ENCODE data around the gene FRMD3. TPM values are rescaled to one million over a fixed set of nuclear protein-coding genes. Genes with fewer than 3 reads are reported as not detected.

Gene FRMD3
- total RNA-seq, 1 experiment from 2014 or later: 1.9 TPM

DNA sequence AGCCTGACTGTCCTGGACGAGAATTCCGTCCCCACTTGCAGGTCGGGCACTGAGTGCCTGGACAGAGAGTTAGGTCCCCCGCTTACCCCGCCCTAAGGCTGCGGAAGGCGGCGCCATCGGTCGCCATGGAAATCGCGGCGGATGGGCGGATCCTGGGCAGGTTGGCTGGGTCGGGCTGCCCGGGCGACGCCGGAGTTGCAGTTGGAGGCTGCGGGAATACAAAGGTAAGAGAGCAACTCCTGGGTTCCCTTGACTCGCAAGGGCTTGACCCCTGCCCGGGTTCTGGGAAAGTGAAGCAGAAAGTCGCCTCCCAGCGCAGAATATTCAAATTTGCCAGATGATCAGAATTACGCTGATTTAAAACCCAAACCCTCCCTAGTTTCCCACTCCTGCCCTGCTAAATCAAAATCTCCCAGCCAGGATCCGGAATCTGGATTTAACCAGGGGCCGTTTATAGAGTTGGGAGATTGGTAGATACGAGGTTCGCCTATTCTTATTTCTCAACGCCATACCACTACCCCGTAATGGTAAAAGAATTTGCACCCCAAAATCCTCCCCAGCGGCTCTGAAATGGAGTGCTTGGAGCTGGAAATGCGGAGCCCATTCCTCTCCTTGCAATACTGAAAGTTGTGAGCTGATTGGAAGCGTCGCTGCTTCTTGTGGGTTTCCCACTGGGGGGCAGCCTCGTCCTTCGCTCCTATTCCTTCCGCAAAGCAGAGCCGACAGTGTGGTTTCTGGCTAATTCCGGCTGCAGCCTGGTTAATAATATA, 318.9 kb downstream of the FRMD3 start:
- Histone ChIP-seq H3K79me2 (ENCODE audit: low read depth) (no peaks in the 10 kb centered on the region), H3K4me2 (peak overlapping the region; percentile 80), H3K9me3 (ENCODE audit: insufficient read depth, low read depth) (no peaks in the 10 kb centered on the region; the same call in 1 of the 2 replicates), H3K4me1 (replicated peaks; ENCODE audit: insufficient read depth) (peaks cover 25% of the 10 kb centered on the region), H3K27me3 (ENCODE audit: insufficient read depth, low read depth) (no peaks in the 10 kb centered on the region), H3K4me3 (peak overlapping the region; percentile 61), H3K36me3 (ENCODE audit: low read depth) (no peaks in the 10 kb centered on the region), H3K27ac (no peak overlapping the region), H4K20me1 (ENCODE audit: insufficient read depth) (no peaks in the 10 kb centered on the region), H3F3A (ENCODE audit: insufficient read depth, low read depth) (peaks cover 13% of the 10 kb centered on the region), H2AFZ (peak overlapping the region; percentile 84), H3K9me2 (ENCODE audit: insufficient read depth) (no peaks in the 10 kb centered on the region)
- no peak for TF ChIP-seq EZH2 (IDR thresholded peaks at IDR 0.05; ENCODE audit: low read depth)
- TF ChIP-seq CTCF (conservative IDR thresholded peaks at IDR 0.05): no peak
- TSS peak; percentile 59 for BruUV-seq (replicated peaks)
- CTCF ChIA-PET: interaction anchor here (0.8 kb wide), 1 partner anchor 325 kb away, joined by 4 read pairs; no protein-coding TSS in a partner anchor
- intact Hi-C loops (cut with micrococcal nuclease; ENCODE audit: unreplicated experiment): no loop called here
- peak in 1 of 2 experiments; percentile 61 for DNase-seq
- POLR2A ChIA-PET (ENCODE audit: unreplicated experiment): interaction anchor here (0.5 to 0.6 kb wide), 2 partner anchors 332 to 1377 kb away, joined by 4 to 8 read pairs; no protein-coding TSS in a partner anchor

DNA sequence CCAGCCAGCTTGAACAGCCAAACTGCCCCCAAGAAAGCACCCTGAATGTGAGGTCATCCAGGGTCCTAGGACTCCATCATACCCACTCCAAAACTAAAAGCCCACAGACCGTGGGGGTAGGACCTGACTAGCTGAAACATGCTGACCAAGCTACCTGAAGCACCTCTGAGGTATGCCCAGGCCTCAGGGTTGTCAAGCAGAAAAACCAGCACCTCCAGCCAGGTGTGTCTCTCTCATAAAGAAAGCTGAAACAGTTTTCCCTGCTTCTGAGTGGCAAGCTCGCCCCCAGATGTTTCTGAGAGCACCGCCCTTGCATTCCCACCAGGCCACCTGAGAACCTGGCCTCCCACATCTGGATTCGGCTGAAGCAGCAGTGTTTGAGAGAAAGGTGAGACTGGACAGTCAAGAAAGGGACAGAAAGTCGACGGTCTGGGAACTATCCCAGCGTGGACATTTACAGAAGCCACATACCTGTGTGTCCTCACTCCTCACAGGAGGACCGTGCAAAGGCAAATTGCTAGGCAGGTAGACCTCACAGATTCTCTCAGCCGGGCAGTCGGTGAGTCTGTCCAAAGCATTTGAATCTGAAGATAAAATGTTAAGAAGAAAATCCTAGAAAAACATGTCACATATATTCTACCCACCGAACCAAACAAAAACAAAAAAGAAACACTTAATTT, 319.6 kb downstream of the FRMD3 start:
- Histone ChIP-seq H3K4me2 (peak overlapping the region; percentile 80), H3K9me3 (ENCODE audit: insufficient read depth, low read depth) (no peaks in the 10 kb centered on the region; the same call in 1 of the 2 replicates), H3K36me3 (ENCODE audit: low read depth) (no peaks in the 10 kb centered on the region), H3F3A (ENCODE audit: insufficient read depth, low read depth) (peaks cover 13% of the 10 kb centered on the region), H3K9me2 (ENCODE audit: insufficient read depth) (no peaks in the 10 kb centered on the region), H3K79me2 (ENCODE audit: low read depth) (no peaks in the 10 kb centered on the region), H3K27ac (no peak overlapping the region), H3K27me3 (ENCODE audit: insufficient read depth, low read depth) (no peaks in the 10 kb centered on the region), H3K4me1 (replicated peaks; ENCODE audit: insufficient read depth) (peaks cover 25% of the 10 kb centered on the region), H3K4me3 (peak overlapping the region; percentile 61; the same call in 1 of the 2 replicates), H2AFZ (no peak overlapping the region), H4K20me1 (ENCODE audit: insufficient read depth) (no peaks in the 10 kb centered on the region)
- BruUV-seq (replicated peaks): no TSS peak
- DNase-seq: peak in 1 of 2 experiments; percentile 17
- TF ChIP-seq CTCF (conservative IDR thresholded peaks at IDR 0.05): no peak
- TF ChIP-seq EZH2 (IDR thresholded peaks at IDR 0.05; ENCODE audit: low read depth): no peak
- POLR2A ChIA-PET (ENCODE audit: unreplicated experiment): no interaction called here
- CTCF ChIA-PET: no interaction called here
- intact Hi-C loops (cut with micrococcal nuclease; ENCODE audit: unreplicated experiment): no loop called here

GRCh38 chr9:83209188-83209731, 328.9 kb downstream of the FRMD3 start:
- intact Hi-C loops (cut with micrococcal nuclease; ENCODE audit: unreplicated experiment): no loop called here
- Histone ChIP-seq H3K27ac (no peak overlapping the region), H2AFZ (no peak overlapping the region), H3K9me2 (ENCODE audit: insufficient read depth) (no peaks in the 10 kb centered on the region), H3K4me2 (no peak overlapping the region), H3K4me3 (no peak overlapping the region), H3K27me3 (ENCODE audit: insufficient read depth, low read depth) (no peaks in the 10 kb centered on the region), H3F3A (ENCODE audit: insufficient read depth, low read depth) (no peaks in the 10 kb centered on the region), H3K36me3 (ENCODE audit: low read depth) (no peaks in the 10 kb centered on the region), H3K4me1 (replicated peaks; ENCODE audit: insufficient read depth) (no peaks in the 10 kb centered on the region), H4K20me1 (ENCODE audit: insufficient read depth) (no peaks in the 10 kb centered on the region), H3K79me2 (ENCODE audit: low read depth) (no peaks in the 10 kb centered on the region), H3K9me3 (ENCODE audit: insufficient read depth, low read depth) (no peaks in the 10 kb centered on the region)
- DNase-seq: no peak
- ChIA-PET POLR2A (ENCODE audit: unreplicated experiment) (no interaction called here), CTCF (no interaction called here)
- TF ChIP-seq CTCF (conservative IDR thresholded peaks at IDR 0.05) (no peak), EZH2 (IDR thresholded peaks at IDR 0.05; ENCODE audit: low read depth) (no peak)
- BruUV-seq (replicated peaks): no TSS peak
